Activated naive CD4-positive, alpha-beta T cell treated with anti-CD3 and anti-CD28 coated beads for 36 hours (primary cell): ENCODE results near the gene BANF1. TPM values are rescaled to one million over a fixed set of nuclear protein-coding genes. Genes with fewer than 3 reads are reported as not detected.

Source experiments
- CTCF ChIA-PET: fragments of 350-600 bp; sonication (Branson Sonifier 250); formaldehyde crosslinking; loops from one replicate; lab custom pipeline; 2021; ENCODE audit warnings: antibody characterized with exemption; lab: Charles Lee
- DNase-seq: peaks from one replicate; pipeline ENCODE4 v3.0.0-alpha.2; 2020
- H3K27ac Mint-ChIP-seq: one replicate; pipeline ENCODE4 v1.8.0; 2021; ENCODE audit warnings: mild to moderate bottlenecking, mixed read lengths
- H3K27me3 Mint-ChIP-seq: one replicate; pipeline ENCODE4 v1.8.0; 2021; ENCODE audit warnings: low read depth, mixed read lengths
- H3K36me3 Mint-ChIP-seq: one replicate; pipeline ENCODE4 v1.8.0; 2021; ENCODE audit warnings: low read depth, mixed read lengths
- H3K4me1 Mint-ChIP-seq: one replicate; pipeline ENCODE4 v1.8.0; 2021; ENCODE audit warnings: low read depth, mixed read lengths
- H3K4me3 Mint-ChIP-seq: one replicate; pipeline ENCODE4 v1.8.0; 2021; ENCODE audit warnings: mild to moderate bottlenecking, moderate library complexity, mixed read lengths
- H3K9me3 Mint-ChIP-seq: one replicate; pipeline ENCODE4 v1.8.0; 2021; ENCODE audit warnings: mixed read lengths
- intact Hi-C: fragments of 100-400 bp; cut with micrococcal nuclease; formaldehyde crosslinking; loops from one replicate; pipeline ENCODE4 v1.15.1; 2023
- total RNA-seq, 2 experiments: library from RNA; stranded (reverse); gene quantifications; one replicate each; pipeline ENCODE4 v1.2.3, GENCODE V29; 2021

BANF1 gene
- total RNA-seq, 2 experiments from 2014 or later = 347 to 369 TPM

GRCh38 chr11:65967329-65967934 is 34.9 kb upstream of the BANF1 start:
- H3K36me3 Mint-ChIP-seq = peaks cover 35% of the 10 kb centered on the region
- H3K27me3 Mint-ChIP-seq = no peaks in the 10 kb centered on the region
- peaks cover 27% of the 10 kb centered on the region for H3K4me1 Mint-ChIP-seq
- no peak for DNase-seq
- intact Hi-C loops = no loop called here
- no peak overlapping the region for H3K27ac Mint-ChIP-seq
- CTCF ChIA-PET = no interaction called here
- no peaks in the 10 kb centered on the region for H3K9me3 Mint-ChIP-seq
- no peak overlapping the region for H3K4me3 Mint-ChIP-seq

GRCh38 chr11:65968600-65969482 is 33.5 kb upstream of the BANF1 start:
- CTCF ChIA-PET = interaction anchor here (0.6 to 1.1 kb wide), 4 partner anchors 14 to 67 kb away, joined by 3 to 4 read pairs (median 3); no protein-coding TSS in a partner anchor
- Mint-ChIP-seq H3K27me3 (no peaks in the 10 kb centered on the region), H3K9me3 (no peaks in the 10 kb centered on the region), H3K27ac (no peak overlapping the region), H3K4me1 (peaks cover 13% of the 10 kb centered on the region), H3K36me3 (peaks cover 41% of the 10 kb centered on the region), H3K4me3 (no peak overlapping the region)
- intact Hi-C loops = no loop called here
- no peak for DNase-seq

GRCh38 chr11:65972116-65972515 is 30.2 kb upstream of the BANF1 start:
- no peaks in the 10 kb centered on the region for H3K9me3 Mint-ChIP-seq
- peaks cover 38% of the 10 kb centered on the region for H3K36me3 Mint-ChIP-seq
- no peak overlapping the region for H3K27ac Mint-ChIP-seq
- CTCF ChIA-PET = interaction anchor here (0.6 to 2.4 kb wide), 5 partner anchors 15 to 125 kb away, joined by 3 to 10 read pairs (median 3); no protein-coding TSS in a partner anchor
- H3K4me1 Mint-ChIP-seq = peaks cover 6% of the 10 kb centered on the region
- intact Hi-C loops = no loop called here
- H3K4me3 Mint-ChIP-seq = no peak overlapping the region
- H3K27me3 Mint-ChIP-seq = no peaks in the 10 kb centered on the region
- no peak for DNase-seq

- DNase-seq = no peak
- intact Hi-C loops = no loop called here
- Mint-ChIP-seq H3K36me3 (peaks cover 34% of the 10 kb centered on the region), H3K9me3 (no peaks in the 10 kb centered on the region), H3K27ac (no peak overlapping the region), H3K4me1 (peaks cover 3% of the 10 kb centered on the region), H3K27me3 (no peaks in the 10 kb centered on the region), H3K4me3 (no peak overlapping the region)
- CTCF ChIA-PET = interaction anchor here (0.6 to 2.4 kb wide), 2 partner anchors 89 to 501 kb away, joined by 3 to 10 read pairs; no protein-coding TSS in a partner anchor
Measured at GRCh38 chr11:65973439-65974110, 28.7 kb upstream of the BANF1 start.

GRCh38 chr11:65975771-65976170 is 26.5 kb upstream of the BANF1 start:
- no peak overlapping the region for H3K27ac Mint-ChIP-seq
- H3K27me3 Mint-ChIP-seq = no peaks in the 10 kb centered on the region
- H3K9me3 Mint-ChIP-seq = no peaks in the 10 kb centered on the region
- H3K4me3 Mint-ChIP-seq = no peak overlapping the region
- peaks cover 29% of the 10 kb centered on the region for H3K36me3 Mint-ChIP-seq
- H3K4me1 Mint-ChIP-seq = no peaks in the 10 kb centered on the region
- intact Hi-C loops = no loop called here
- no peak for DNase-seq
- CTCF ChIA-PET = interaction anchor here (1.2 kb wide), 1 partner anchor 90 kb away, joined by 6 read pairs; no protein-coding TSS in a partner anchor

- Mint-ChIP-seq H3K27ac (no peak overlapping the region), H3K36me3 (peaks cover 29% of the 10 kb centered on the region), H3K4me3 (no peak overlapping the region), H3K27me3 (no peaks in the 10 kb centered on the region), H3K4me1 (no peaks in the 10 kb centered on the region), H3K9me3 (no peaks in the 10 kb centered on the region)
- CTCF ChIA-PET = no interaction called here
- DNase-seq = no peak
- intact Hi-C loops = no loop called here
Measured at GRCh38 chr11:65976216-65977176, 25.8 kb upstream of the BANF1 start.

GRCh38 chr11:65977621-65978390 is 24.5 kb upstream of the BANF1 start:
- Mint-ChIP-seq H3K36me3 (peaks cover 25% of the 10 kb centered on the region), H3K4me1 (no peaks in the 10 kb centered on the region), H3K27ac (no peak overlapping the region), H3K27me3 (no peaks in the 10 kb centered on the region), H3K4me3 (no peak overlapping the region), H3K9me3 (no peaks in the 10 kb centered on the region)
- CTCF ChIA-PET = no interaction called here
- intact Hi-C loops = no loop called here
- DNase-seq = no peak

- Mint-ChIP-seq H3K9me3 (no peaks in the 10 kb centered on the region), H3K27ac (no peak overlapping the region), H3K27me3 (no peaks in the 10 kb centered on the region), H3K4me1 (no peaks in the 10 kb centered on the region), H3K36me3 (peaks cover 21% of the 10 kb centered on the region), H3K4me3 (no peak overlapping the region)
- no peak for DNase-seq
- intact Hi-C loops = no loop called here
- CTCF ChIA-PET = no interaction called here
Measured at GRCh38 chr11:65978391-65979238, 23.7 kb upstream of the BANF1 start.

- H3K27ac Mint-ChIP-seq = no peak overlapping the region
- no peaks in the 10 kb centered on the region for H3K4me1 Mint-ChIP-seq
- no peaks in the 10 kb centered on the region for H3K9me3 Mint-ChIP-seq
- no peak for DNase-seq
- H3K36me3 Mint-ChIP-seq = peaks cover 19% of the 10 kb centered on the region
- no peak overlapping the region for H3K4me3 Mint-ChIP-seq
- intact Hi-C loops = no loop called here
- H3K27me3 Mint-ChIP-seq = no peaks in the 10 kb centered on the region
- CTCF ChIA-PET = no interaction called here
Measured at GRCh38 chr11:65979261-65979759, 23.0 kb upstream of the BANF1 start.

GRCh38 chr11:65981101-65981740 is 21.1 kb upstream of the BANF1 start:
- peaks cover 13% of the 10 kb centered on the region for H3K36me3 Mint-ChIP-seq
- no peak overlapping the region for H3K27ac Mint-ChIP-seq
- DNase-seq = no peak
- H3K9me3 Mint-ChIP-seq = no peaks in the 10 kb centered on the region
- H3K4me3 Mint-ChIP-seq = no peak overlapping the region
- CTCF ChIA-PET = no interaction called here
- no peaks in the 10 kb centered on the region for H3K4me1 Mint-ChIP-seq
- intact Hi-C loops = no loop called here
- H3K27me3 Mint-ChIP-seq = no peaks in the 10 kb centered on the region
